Tibial artery (tissue), 4 donors: ENCODE results near the gene CMSS1.
A peak's percentile ranks its signal among the peaks of the same experiment; 100 is the strongest.

Experiments used
- DNase-seq, 2 donors: peaks; one replicate each; pipeline ENCODE4 v3.0.0-alpha.2; 2019
- H3K27ac ChIP-seq, 2 donors: fragments of 200-600 bp; sonication (generic) in 1 of 2; 1 replicate in 1 of 2; 2 replicates in 1 of 2; pipeline ENCODE4 v1.5.1; 2018 to 2019; ENCODE audit warnings: mild to moderate bottlenecking in 1 of 2
- H3K27me3 ChIP-seq, 2 donors: fragments of 200-600 bp; sonication (generic) in 1 of 2; one replicate each; pipeline versions ENCODE4 v1.5.1 to v1.6.0; 2016 to 2019
- H3K36me3 ChIP-seq, 3 donors: fragments of 200-600 bp; sonication (generic) in 2 of 3; one replicate each; pipeline ENCODE4 v1.5.1; 2016 to 2019; ENCODE audit warnings: mild to moderate bottlenecking in 2 of 3
- H3K4me1 ChIP-seq, 4 donors: fragments of 200-600 bp; sonication (generic) in 2 of 4; 1 replicate in 3 of 4; 2 replicates in 1 of 4; pipeline ENCODE4 v1.5.1; 2016 to 2019
- H3K4me3 ChIP-seq, 2 donors: fragments of 200-600 bp; sonication (generic) in 1 of 2; 1 replicate in 1 of 2; 2 replicates in 1 of 2; pipeline ENCODE4 v1.5.1; 2018 to 2019; ENCODE audit warnings: mild to moderate bottlenecking in 2 of 2
- H3K9me3 ChIP-seq, 3 donors: fragments of 200-600 bp; sonication (generic) in 1 of 3; one replicate each; pipeline ENCODE4 v1.5.1; 2016 to 2019
- CTCF ChIP-seq, 2 experiments: fragments of 200-600 bp in 1 of 2; fragments of 450-650 bp in 1 of 2; IDR thresholded peaks; one replicate each; pipeline ENCODE4 v1.5.1; 2017 to 2019; ENCODE audit warnings: antibody characterized with exemption in 2 of 2, mild to moderate bottlenecking in 1 of 2, moderate library complexity in 1 of 2
- intact Hi-C: fragments of 100-400 bp; cut with DNase I; formaldehyde crosslinking; loops from one replicate; pipeline ENCODE4 v1.15.0; 2023; ENCODE audit warnings: low total_unique reads

The CMSS1 gene

GRCh38 chr3:100043271-100043670 lies 225.6 kb downstream of the CMSS1 start:
- no peak overlapping the region for H3K4me3 ChIP-seq
- no peaks in the 10 kb centered on the region for H3K9me3 ChIP-seq
- intact Hi-C loops: no loop called here
- TF ChIP-seq CTCF (IDR thresholded peaks at IDR 0.05): no peak
- no peaks in the 10 kb centered on the region for H3K36me3 ChIP-seq
- peak overlapping the region; percentile 73 to 79 for H3K27ac ChIP-seq
- no peaks in the 10 kb centered on the region for H3K27me3 ChIP-seq
- H3K4me1 ChIP-seq: peaks cover 0 to 75% (median 47%) of the 10 kb centered on the region in 4 donors
- no peak for DNase-seq

DNA sequence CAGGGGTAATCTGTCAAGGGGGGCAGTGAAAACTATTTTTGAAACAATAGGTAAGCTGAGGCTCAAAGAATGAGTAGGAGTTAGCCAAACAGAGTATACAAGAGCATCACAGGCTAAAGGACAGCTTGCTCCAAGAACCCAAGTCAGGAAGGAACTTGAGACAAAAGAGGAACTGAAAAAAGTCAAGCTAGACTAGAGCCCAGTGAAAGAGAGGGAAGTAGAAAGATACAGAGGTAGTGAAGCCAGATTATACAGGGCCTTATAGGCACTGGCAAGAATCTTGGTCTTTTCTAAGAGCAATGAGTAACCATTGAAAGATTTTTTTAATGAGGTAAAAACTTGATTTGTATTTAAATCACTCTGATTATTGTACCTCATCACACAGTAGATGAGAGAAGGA lies 226.7 kb downstream of the CMSS1 start:
- no peak overlapping the region for H3K4me3 ChIP-seq
- peaks cover 0 to 85% (median 47%) of the 10 kb centered on the region in 4 donors for H3K4me1 ChIP-seq
- no peak for TF ChIP-seq CTCF (IDR thresholded peaks at IDR 0.05)
- no peaks in the 10 kb centered on the region for H3K36me3 ChIP-seq
- H3K27me3 ChIP-seq: no peaks in the 10 kb centered on the region
- no peaks in the 10 kb centered on the region for H3K9me3 ChIP-seq
- peak overlapping the region; percentile 73 to 79 for H3K27ac ChIP-seq
- intact Hi-C loops: no loop called here
- no peak for DNase-seq

GRCh38 chr3:100045696-100046095 lies 228.0 kb downstream of the CMSS1 start:
- no peaks in the 10 kb centered on the region for H3K36me3 ChIP-seq
- peaks cover 0 to 75% (median 40%) of the 10 kb centered on the region in 4 donors for H3K4me1 ChIP-seq
- DNase-seq: peak; percentile 63 to 77
- H3K4me3 ChIP-seq: no peak overlapping the region
- TF ChIP-seq CTCF (IDR thresholded peaks at IDR 0.05): no peak
- no peaks in the 10 kb centered on the region for H3K9me3 ChIP-seq
- no peaks in the 10 kb centered on the region for H3K27me3 ChIP-seq
- intact Hi-C loops: no loop called here
- H3K27ac ChIP-seq: peak overlapping the region; percentile 2 to 79

DNA sequence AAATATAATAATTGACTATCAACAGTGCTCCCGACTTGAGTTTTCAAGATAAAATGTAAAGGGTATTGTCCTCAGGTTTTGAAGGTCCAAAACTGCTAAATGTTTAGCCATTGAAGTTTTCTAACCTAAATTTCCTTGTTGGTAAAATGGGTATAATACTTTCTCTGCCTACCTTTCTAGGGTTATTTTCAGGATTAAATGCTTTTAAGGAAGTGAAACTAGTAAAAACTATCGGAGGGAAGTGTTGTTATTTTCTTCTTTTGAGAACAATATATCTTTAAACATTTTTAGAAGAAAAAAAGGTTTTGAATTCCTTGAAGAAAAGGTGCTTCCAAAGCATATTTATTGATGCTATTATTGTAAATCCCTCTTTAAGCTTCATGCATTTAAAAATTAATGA lies 229.3 kb downstream of the CMSS1 start:
- Histone ChIP-seq H3K27ac (peak overlapping the region; percentile 58), H3K4me3 (no peak overlapping the region), H3K36me3 (no peaks in the 10 kb centered on the region), H3K9me3 (no peaks in the 10 kb centered on the region), H3K27me3 (no peaks in the 10 kb centered on the region), H3K4me1 (peaks cover 0 to 62% (median 29%) of the 10 kb centered on the region in 4 donors)
- no peak for TF ChIP-seq CTCF (IDR thresholded peaks at IDR 0.05)
- DNase-seq: no peak
- intact Hi-C loops: no loop called here

DNA sequence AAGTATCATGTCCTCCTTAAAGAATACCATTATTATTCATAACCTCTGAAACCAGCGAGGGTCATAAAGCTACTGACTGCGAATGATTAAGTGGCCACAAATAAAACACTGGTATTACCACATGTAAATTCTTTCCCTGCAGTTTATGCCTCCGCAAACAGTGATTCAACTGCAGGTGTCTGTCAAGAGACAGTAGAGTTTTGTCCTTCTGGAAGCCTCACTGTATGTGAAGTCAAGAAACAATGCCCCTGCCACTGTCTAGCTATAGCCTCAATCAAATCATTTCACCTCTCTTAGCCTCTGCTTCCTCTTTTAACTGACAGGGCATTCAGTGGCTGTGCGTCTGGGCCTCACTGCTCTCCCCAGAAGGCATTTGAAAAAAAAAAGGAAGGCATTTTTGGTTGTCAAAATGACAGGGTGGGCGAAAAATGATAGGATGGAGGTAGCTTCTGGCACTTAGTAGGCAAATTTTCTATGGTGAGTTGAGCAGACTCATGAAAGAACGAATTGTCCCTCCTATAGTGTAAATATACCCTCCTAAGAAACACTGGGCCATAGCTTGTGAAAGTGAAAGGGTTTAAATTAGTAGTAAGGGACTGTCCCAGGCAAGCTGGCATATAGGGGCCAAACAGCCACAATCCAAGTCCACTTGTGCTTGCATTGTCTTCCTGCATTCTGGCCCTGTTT lies 229.9 kb downstream of the CMSS1 start:
- intact Hi-C loops: no loop called here
- H3K36me3 ChIP-seq: no peaks in the 10 kb centered on the region
- no peaks in the 10 kb centered on the region for H3K27me3 ChIP-seq
- no peak for DNase-seq
- H3K4me3 ChIP-seq: no peak overlapping the region
- no peak for TF ChIP-seq CTCF (IDR thresholded peaks at IDR 0.05)
- no peaks in the 10 kb centered on the region for H3K9me3 ChIP-seq
- H3K27ac ChIP-seq: peak overlapping the region; percentile 58
- peaks cover 0 to 56% (median 24%) of the 10 kb centered on the region in 4 donors for H3K4me1 ChIP-seq
